ENCODE data around the gene CD200R1.

DNA sequence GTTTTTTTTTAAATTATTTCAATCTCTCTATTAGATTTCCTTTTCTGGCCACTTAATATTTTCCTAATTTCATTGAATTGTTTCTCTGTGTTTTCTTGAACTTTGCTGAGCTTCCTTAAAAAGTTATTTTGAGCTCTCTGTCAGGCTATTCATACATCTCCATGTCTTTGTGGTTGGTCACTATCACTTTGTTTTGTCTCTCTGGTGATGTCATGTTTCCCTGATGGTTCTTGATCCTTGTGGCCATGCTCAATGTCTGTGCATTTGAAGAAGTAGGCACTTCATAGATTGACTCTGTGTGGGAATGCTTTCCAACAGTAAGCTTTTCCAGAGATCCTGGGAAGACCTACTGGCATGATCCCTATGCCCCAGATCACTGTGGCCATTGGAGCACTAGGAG lies 18.6 kb downstream of the CD200R1 start:
- TF ChIP-seq, protein P1, sequence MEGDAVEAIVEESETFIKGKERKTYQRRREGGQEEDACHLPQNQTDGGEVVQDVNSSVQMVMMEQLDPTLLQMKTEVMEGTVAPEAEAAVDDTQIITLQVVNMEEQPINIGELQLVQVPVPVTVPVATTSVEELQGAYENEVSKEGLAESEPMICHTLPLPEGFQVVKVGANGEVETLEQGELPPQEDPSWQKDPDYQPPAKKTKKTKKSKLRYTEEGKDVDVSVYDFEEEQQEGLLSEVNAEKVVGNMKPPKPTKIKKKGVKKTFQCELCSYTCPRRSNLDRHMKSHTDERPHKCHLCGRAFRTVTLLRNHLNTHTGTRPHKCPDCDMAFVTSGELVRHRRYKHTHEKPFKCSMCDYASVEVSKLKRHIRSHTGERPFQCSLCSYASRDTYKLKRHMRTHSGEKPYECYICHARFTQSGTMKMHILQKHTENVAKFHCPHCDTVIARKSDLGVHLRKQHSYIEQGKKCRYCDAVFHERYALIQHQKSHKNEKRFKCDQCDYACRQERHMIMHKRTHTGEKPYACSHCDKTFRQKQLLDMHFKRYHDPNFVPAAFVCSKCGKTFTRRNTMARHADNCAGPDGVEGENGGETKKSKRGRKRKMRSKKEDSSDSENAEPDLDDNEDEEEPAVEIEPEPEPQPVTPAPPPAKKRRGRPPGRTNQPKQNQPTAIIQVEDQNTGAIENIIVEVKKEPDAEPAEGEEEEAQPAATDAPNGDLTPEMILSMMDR (IDR thresholded peaks at IDR 0.05; ENCODE audit: poor library complexity): no peak
- TF ChIP-seq EZH2phosphoT487 (IDR thresholded peaks at IDR 0.05; ENCODE audit: low read depth, severe bottlenecking, unreplicated experiment): no peak
